ENCODE results near the gene TAS2R40.

DNA sequence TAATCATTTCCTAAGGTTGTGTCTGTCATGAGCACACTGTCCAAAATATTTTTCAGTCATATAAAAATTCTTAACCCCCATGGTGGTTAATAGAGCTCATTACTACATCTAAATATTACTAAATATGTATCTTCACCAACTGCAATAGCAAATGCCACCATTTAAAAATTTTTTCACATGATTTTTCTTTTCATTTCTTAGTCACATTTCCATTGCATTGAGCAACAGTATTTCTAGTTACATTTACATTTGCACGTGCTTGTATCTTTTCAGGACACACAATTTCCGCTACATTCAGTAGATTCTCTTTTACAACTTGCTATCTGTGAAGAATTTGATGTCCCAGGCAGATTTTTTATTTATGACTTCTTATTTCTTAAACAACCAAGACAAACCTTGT, 5.2 kb upstream of the TAS2R40 start:
- no peak for TF ChIP-seq POLR2A (IDR thresholded peaks at IDR 0.05)
- TF ChIP-seq, protein P1, sequence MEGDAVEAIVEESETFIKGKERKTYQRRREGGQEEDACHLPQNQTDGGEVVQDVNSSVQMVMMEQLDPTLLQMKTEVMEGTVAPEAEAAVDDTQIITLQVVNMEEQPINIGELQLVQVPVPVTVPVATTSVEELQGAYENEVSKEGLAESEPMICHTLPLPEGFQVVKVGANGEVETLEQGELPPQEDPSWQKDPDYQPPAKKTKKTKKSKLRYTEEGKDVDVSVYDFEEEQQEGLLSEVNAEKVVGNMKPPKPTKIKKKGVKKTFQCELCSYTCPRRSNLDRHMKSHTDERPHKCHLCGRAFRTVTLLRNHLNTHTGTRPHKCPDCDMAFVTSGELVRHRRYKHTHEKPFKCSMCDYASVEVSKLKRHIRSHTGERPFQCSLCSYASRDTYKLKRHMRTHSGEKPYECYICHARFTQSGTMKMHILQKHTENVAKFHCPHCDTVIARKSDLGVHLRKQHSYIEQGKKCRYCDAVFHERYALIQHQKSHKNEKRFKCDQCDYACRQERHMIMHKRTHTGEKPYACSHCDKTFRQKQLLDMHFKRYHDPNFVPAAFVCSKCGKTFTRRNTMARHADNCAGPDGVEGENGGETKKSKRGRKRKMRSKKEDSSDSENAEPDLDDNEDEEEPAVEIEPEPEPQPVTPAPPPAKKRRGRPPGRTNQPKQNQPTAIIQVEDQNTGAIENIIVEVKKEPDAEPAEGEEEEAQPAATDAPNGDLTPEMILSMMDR (IDR thresholded peaks at IDR 0.05): no peak

Measured in heart left ventricle (tissue), 13 donors.